WERI-Rb-1 (cell line): Measurements from ENCODE around the gene RPGR.

Experiments
- DNase-seq: peaks from one replicate; pipeline ENCODE4 v3.0.0-alpha.2; 2020
- H3K27ac ChIP-seq: fragments of 250-450 bp; sonication (Bioruptor Pico); 2 replicates; pipeline ENCODE4 v1.5.1; 2020; ENCODE audit warnings: mild to moderate bottlenecking, moderate library complexity
- H3K27me3 ChIP-seq: fragments of 250-450 bp; sonication (Bioruptor Pico); 2 replicates; pipeline ENCODE4 v1.5.1; 2021; ENCODE audit warnings: mild to moderate bottlenecking, low read depth, moderate library complexity; ENCODE audit not compliant: insufficient read depth, severe bottlenecking
- H3K36me3 ChIP-seq: fragments of 250-450 bp; sonication (Bioruptor Pico); 2 replicates; pipeline ENCODE4 v1.5.1; 2020; ENCODE audit warnings: mild to moderate bottlenecking, moderate library complexity
- H3K4me3 ChIP-seq: 2 replicates; pipeline ENCODE4 v1.5.1; 2011; ENCODE audit warnings: low read depth, mild to moderate bottlenecking, control low read depth, low read length
- H3K9me3 ChIP-seq: fragments of 250-450 bp; sonication (Bioruptor Pico); 2 replicates; pipeline ENCODE4 v1.5.1; 2021; ENCODE audit warnings: mild to moderate bottlenecking, moderate library complexity; ENCODE audit not compliant: severe bottlenecking
- TF ChIP-seq, protein P1 (sequence below): IDR thresholded peaks from 2 replicates; pipeline ENCODE4 v1.5.1; 2011; ENCODE audit warnings: low read depth, mild to moderate bottlenecking, control low read depth, inconsistent platforms, low read length

Gene RPGR

DNA sequence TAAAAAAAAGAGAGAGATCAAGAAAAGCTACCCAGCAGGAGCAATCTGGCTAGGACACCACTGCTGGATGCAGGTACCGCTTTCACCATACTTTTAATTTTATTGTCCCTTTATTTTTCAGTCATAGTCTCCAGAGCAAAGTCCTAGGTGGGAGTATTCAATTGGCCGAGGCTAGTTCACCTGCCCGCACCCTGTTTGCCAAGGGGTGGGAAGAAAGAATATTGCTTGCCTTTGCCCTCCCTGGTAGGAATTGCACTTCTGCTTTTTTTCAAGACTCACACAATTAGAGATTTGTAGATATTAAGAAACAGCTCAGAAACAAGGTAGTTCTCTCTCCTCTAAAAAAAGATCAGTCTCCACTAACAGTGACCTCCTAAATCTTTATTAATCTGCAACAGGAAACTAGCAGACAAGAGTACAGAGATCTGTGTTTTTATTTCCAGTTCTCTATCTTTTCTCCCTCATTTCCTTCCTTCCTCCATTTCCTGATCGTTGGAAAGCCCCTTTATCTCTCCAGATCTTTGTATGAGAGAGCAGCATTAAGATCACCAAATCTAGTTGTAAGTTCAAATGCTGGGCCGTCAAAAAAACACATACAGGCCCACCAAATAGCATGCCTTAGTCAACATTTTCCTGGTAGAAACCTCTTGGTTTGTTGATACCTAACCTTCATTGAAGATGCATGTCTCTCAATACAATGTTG is 9.4 kb upstream of the RPGR start:
- no peaks in the 10 kb centered on the region for H3K27me3 ChIP-seq
- no peaks in the 10 kb centered on the region for H3K36me3 ChIP-seq
- no peak overlapping the region for H3K4me3 ChIP-seq
- TF ChIP-seq, protein P1, sequence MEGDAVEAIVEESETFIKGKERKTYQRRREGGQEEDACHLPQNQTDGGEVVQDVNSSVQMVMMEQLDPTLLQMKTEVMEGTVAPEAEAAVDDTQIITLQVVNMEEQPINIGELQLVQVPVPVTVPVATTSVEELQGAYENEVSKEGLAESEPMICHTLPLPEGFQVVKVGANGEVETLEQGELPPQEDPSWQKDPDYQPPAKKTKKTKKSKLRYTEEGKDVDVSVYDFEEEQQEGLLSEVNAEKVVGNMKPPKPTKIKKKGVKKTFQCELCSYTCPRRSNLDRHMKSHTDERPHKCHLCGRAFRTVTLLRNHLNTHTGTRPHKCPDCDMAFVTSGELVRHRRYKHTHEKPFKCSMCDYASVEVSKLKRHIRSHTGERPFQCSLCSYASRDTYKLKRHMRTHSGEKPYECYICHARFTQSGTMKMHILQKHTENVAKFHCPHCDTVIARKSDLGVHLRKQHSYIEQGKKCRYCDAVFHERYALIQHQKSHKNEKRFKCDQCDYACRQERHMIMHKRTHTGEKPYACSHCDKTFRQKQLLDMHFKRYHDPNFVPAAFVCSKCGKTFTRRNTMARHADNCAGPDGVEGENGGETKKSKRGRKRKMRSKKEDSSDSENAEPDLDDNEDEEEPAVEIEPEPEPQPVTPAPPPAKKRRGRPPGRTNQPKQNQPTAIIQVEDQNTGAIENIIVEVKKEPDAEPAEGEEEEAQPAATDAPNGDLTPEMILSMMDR, result no peak
- no peaks in the 10 kb centered on the region for H3K9me3 ChIP-seq
- H3K27ac ChIP-seq, result no peak overlapping the region
- DNase-seq, result no peak

DNA sequence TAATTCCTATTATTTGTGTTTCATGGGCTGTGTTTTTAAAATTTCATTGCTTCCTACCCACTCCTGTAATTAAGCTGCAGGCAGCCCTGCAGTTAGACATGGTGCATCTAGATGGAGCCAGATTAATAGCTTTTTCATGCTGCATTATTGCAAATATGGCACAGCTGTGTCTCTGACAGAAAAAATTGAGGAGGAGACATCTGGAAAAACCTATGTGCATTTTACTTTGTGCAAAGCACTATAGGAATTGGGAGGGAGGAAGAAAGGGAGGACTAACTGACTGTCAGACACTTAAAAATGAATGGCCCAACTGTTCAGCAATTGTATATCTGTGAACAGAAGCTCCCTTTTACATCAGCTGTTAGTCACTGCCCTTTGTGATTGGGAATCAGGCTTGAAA is 8.1 kb upstream of the RPGR start:
- Histone ChIP-seq H3K27me3 (no peaks in the 10 kb centered on the region), H3K9me3 (no peaks in the 10 kb centered on the region), H3K27ac (no peak overlapping the region), H3K36me3 (no peaks in the 10 kb centered on the region), H3K4me3 (no peak overlapping the region)
- DNase-seq, result no peak
- TF ChIP-seq, protein P1, result peak; percentile 17; the same call in 1 of the 2 replicates

DNA sequence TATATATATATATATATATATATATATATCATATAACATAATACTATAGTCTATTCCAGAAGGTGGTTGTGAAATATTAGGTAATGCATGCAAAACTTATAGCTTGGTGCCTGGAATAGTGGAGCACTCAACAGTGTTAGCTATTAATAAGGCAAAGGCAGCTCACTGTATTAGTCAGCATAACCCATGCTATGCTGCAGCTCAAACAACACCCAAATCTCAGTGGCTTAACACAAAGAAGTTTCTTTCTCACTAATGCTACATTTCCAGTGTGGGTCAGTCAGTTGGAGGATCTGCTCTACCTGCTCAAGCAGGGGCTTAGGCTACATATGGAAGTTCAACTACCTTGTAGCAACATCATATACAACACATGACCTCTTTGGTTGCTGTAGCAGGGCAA is 5.2 kb upstream of the RPGR start:
- DNase-seq, result no peak
- H3K36me3 ChIP-seq, result no peaks in the 10 kb centered on the region
- no peaks in the 10 kb centered on the region for H3K27me3 ChIP-seq
- TF ChIP-seq, protein P1, result no peak
- no peak overlapping the region for H3K4me3 ChIP-seq
- H3K9me3 ChIP-seq, result no peaks in the 10 kb centered on the region
- no peak overlapping the region for H3K27ac ChIP-seq

DNA sequence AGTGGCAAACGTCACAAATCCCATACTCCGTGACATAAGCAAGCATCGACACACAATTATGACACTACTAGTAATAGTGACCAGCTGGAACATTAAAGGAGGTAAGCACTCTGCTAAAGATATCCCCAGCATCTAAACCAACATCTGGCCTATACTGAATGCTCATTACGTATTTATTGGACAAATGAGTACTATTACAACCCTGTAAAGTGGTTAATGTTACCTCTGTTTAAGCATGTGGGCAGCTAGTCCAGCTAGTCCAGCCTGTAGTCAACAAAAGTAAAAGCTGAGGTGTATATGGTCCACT is 419 bp upstream of the RPGR start:
- Histone ChIP-seq H3K9me3 (no peaks in the 10 kb centered on the region), H3K27ac (no peak overlapping the region), H3K36me3 (no peaks in the 10 kb centered on the region), H3K4me3 (peak overlapping the region; percentile 51), H3K27me3 (peaks cover 9% of the 10 kb centered on the region)
- DNase-seq, result no peak
- TF ChIP-seq, protein P1, result no peak

DNA sequence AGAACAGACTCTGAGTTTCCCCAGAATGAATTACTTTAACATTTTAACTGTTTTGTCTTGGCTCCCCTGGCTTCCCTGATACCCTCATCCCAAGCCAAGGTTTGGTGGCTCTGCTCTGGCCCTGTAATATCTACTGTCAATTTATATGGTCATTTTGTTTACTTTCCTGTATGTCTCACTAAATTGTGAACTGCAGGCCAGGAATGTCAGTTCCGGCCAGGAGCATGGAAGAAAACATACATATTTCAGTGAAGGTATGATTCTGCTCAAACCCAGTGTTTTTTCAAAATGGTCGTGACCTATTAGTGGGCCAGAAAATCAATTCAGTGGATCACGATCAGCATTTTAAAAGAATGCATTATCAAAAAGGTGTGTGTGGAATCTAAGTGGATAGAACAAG is 1.2 kb downstream of the RPGR start:
- no peak for DNase-seq
- no peaks in the 10 kb centered on the region for H3K9me3 ChIP-seq
- H3K4me3 ChIP-seq, result no peak overlapping the region; the same call in 1 of the 2 replicates
- H3K36me3 ChIP-seq, result no peaks in the 10 kb centered on the region
- TF ChIP-seq, protein P1, result no peak
- no peak overlapping the region for H3K27ac ChIP-seq
- H3K27me3 ChIP-seq, result peaks cover 9% of the 10 kb centered on the region

DNA sequence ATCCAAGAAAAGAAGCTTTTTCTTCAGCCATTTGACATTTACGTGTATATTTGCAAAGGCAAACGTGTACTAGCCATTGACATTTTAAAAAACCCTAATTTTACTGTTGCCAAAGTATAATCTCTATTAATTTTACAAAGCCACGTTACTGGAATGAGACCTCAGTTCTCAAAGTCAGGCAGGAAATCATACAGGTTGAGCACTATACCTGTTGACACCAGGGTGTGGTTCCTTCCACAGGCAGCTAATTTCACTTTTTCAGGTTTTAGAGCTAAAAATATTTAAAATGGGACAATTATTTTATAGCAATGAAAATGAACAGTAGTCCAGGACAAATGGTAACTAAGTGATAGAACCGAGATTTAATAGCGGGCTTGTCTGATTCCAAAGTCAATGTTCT is 6.5 kb downstream of the RPGR start:
- H3K9me3 ChIP-seq, result no peaks in the 10 kb centered on the region
- H3K36me3 ChIP-seq, result no peaks in the 10 kb centered on the region
- no peak overlapping the region for H3K4me3 ChIP-seq
- TF ChIP-seq, protein P1, result no peak
- peaks cover 7% of the 10 kb centered on the region for H3K27me3 ChIP-seq
- DNase-seq, result no peak
- H3K27ac ChIP-seq, result no peak overlapping the region
